T-helper 17 cell (primary cell): ENCODE data around the gene ATF6. TPM values are rescaled to one million over a fixed set of nuclear protein-coding genes. Genes with fewer than 3 reads are reported as not detected.

Experiments used
- ATAC-seq: fragments of 150-1000 bp; cut with Tn5 transposase; 2 replicates; pipeline ENCODE4 v1.10.0; 2021; ENCODE audit warnings: mild to moderate bottlenecking, moderate library complexity
- DNase-seq, 3 donors: peaks; one replicate each; pipeline versions ENCODE4 v3.0.0 to v3.0.0-alpha.2; 2020 to 2021
- H3K9me3 ChIP-seq: one replicate; pipeline ENCODE4 v1.7.0; 2013; ENCODE audit warnings: low read length, mild to moderate bottlenecking; ENCODE audit not compliant: control insufficient read depth, poor library complexity, severe bottlenecking
- H3K27ac Mint-ChIP-seq: one replicate; pipeline ENCODE4 v1.8.0; 2022; ENCODE audit warnings: mild to moderate bottlenecking, moderate library complexity, mixed read lengths
- H3K27me3 Mint-ChIP-seq: one replicate; pipeline ENCODE4 v1.8.0; 2022; ENCODE audit warnings: mixed read lengths
- H3K36me3 Mint-ChIP-seq: one replicate; pipeline ENCODE4 v1.8.0; 2022; ENCODE audit warnings: low read depth, mixed read lengths
- H3K4me1 Mint-ChIP-seq: one replicate; pipeline ENCODE4 v1.8.0; 2022; ENCODE audit warnings: mild to moderate bottlenecking, mixed read lengths
- H3K4me3 Mint-ChIP-seq: one replicate; pipeline ENCODE4 v1.8.0; 2022; ENCODE audit warnings: mild to moderate bottlenecking, moderate library complexity, mixed read lengths
- total RNA-seq, 4 donors: library from RNA in 2 of 4; stranded (reverse) in 2 of 4; gene quantifications; one replicate each; pipeline ENCODE4 v1.2.3 and lab custom pipeline; 2022 to 2026

ATF6 gene
- total RNA-seq, 2 donors from 2014 or later: 17.0 to 18.6 TPM

- no peak overlapping the region for H3K4me3 Mint-ChIP-seq
- peaks cover 4% of the 10 kb centered on the region for H3K4me1 Mint-ChIP-seq
- H3K27ac Mint-ChIP-seq: no peak overlapping the region
- H3K27me3 Mint-ChIP-seq: no peaks in the 10 kb centered on the region
- H3K9me3 ChIP-seq: no peaks in the 10 kb centered on the region
- ATAC-seq (no peak), DNase-seq (no peak)
- H3K36me3 Mint-ChIP-seq: no peaks in the 10 kb centered on the region
These were observed 144.5 kb downstream of the ATF6 start for GRCh38 chr1:161910604-161911003.

GRCh38 chr1:161913482-161914140, 147.5 kb downstream of the ATF6 start:
- ATAC-seq (no peak), DNase-seq (no peak)
- H3K27me3 Mint-ChIP-seq: no peaks in the 10 kb centered on the region
- peaks cover 6% of the 10 kb centered on the region for H3K4me1 Mint-ChIP-seq
- no peak overlapping the region for H3K27ac Mint-ChIP-seq
- no peak overlapping the region for H3K4me3 Mint-ChIP-seq
- no peaks in the 10 kb centered on the region for H3K36me3 Mint-ChIP-seq
- no peaks in the 10 kb centered on the region for H3K9me3 ChIP-seq

- ATAC-seq (no peak), DNase-seq (no peak)
- H3K27me3 Mint-ChIP-seq: no peaks in the 10 kb centered on the region
- no peaks in the 10 kb centered on the region for H3K36me3 Mint-ChIP-seq
- H3K4me3 Mint-ChIP-seq: no peak overlapping the region
- no peak overlapping the region for H3K27ac Mint-ChIP-seq
- H3K9me3 ChIP-seq: no peaks in the 10 kb centered on the region
- H3K4me1 Mint-ChIP-seq: peaks cover 14% of the 10 kb centered on the region
These were observed 148.5 kb downstream of the ATF6 start for GRCh38 chr1:161914595-161914994.

- no peak overlapping the region for H3K27ac Mint-ChIP-seq
- H3K4me1 Mint-ChIP-seq: peaks cover 12% of the 10 kb centered on the region
- no peak overlapping the region for H3K4me3 Mint-ChIP-seq
- DNase-seq (no peak), ATAC-seq (no peak)
- H3K9me3 ChIP-seq: no peaks in the 10 kb centered on the region
- H3K27me3 Mint-ChIP-seq: no peaks in the 10 kb centered on the region
- H3K36me3 Mint-ChIP-seq: no peaks in the 10 kb centered on the region
These were observed 149.0 kb downstream of the ATF6 start for GRCh38 chr1:161915051-161915503.

GRCh38 chr1:161915978-161916377, 149.9 kb downstream of the ATF6 start:
- H3K36me3 Mint-ChIP-seq: no peaks in the 10 kb centered on the region
- no peak for DNase-seq
- no peak for ATAC-seq
- H3K27ac Mint-ChIP-seq: no peak overlapping the region
- H3K4me3 Mint-ChIP-seq: no peak overlapping the region
- no peaks in the 10 kb centered on the region for H3K9me3 ChIP-seq
- H3K4me1 Mint-ChIP-seq: peaks cover 13% of the 10 kb centered on the region
- H3K27me3 Mint-ChIP-seq: no peaks in the 10 kb centered on the region

- Mint-ChIP-seq H3K4me3 (peak overlapping the region; percentile 41), H3K27ac (peak overlapping the region; percentile 83), H3K36me3 (peaks cover 10% of the 10 kb centered on the region), H3K4me1 (peaks cover 18% of the 10 kb centered on the region), H3K27me3 (no peaks in the 10 kb centered on the region)
- no peak for DNase-seq
- peak; percentile 47 for ATAC-seq
- H3K9me3 ChIP-seq: no peaks in the 10 kb centered on the region
These were observed 153.1 kb downstream of the ATF6 start for GRCh38 chr1:161919229-161919628.

- Mint-ChIP-seq H3K27ac (no peak overlapping the region), H3K4me1 (peaks cover 18% of the 10 kb centered on the region), H3K4me3 (no peak overlapping the region), H3K27me3 (no peaks in the 10 kb centered on the region), H3K36me3 (peaks cover 12% of the 10 kb centered on the region)
- no peaks in the 10 kb centered on the region for H3K9me3 ChIP-seq
- ATAC-seq: no peak
- DNase-seq: no peak
These were observed 155.4 kb downstream of the ATF6 start for GRCh38 chr1:161921491-161921890.

GRCh38 chr1:161921990-161922389, 155.9 kb downstream of the ATF6 start:
- DNase-seq: no peak
- peaks cover 18% of the 10 kb centered on the region for H3K4me1 Mint-ChIP-seq
- peaks cover 12% of the 10 kb centered on the region for H3K36me3 Mint-ChIP-seq
- H3K27me3 Mint-ChIP-seq: no peaks in the 10 kb centered on the region
- H3K9me3 ChIP-seq: no peaks in the 10 kb centered on the region
- H3K4me3 Mint-ChIP-seq: no peak overlapping the region
- no peak for ATAC-seq
- no peak overlapping the region for H3K27ac Mint-ChIP-seq

- no peak overlapping the region for H3K4me3 Mint-ChIP-seq
- no peaks in the 10 kb centered on the region for H3K27me3 Mint-ChIP-seq
- peaks cover 4% of the 10 kb centered on the region for H3K4me1 Mint-ChIP-seq
- ATAC-seq: no peak
- H3K9me3 ChIP-seq: no peaks in the 10 kb centered on the region
- peaks cover 5% of the 10 kb centered on the region for H3K36me3 Mint-ChIP-seq
- no peak overlapping the region for H3K27ac Mint-ChIP-seq
- no peak for DNase-seq
These were observed 161.9 kb downstream of the ATF6 start for GRCh38 chr1:161928056-161928455.

GRCh38 chr1:161929137-161929536, 163.0 kb downstream of the ATF6 start:
- ATAC-seq (no peak), DNase-seq (no peak)
- no peaks in the 10 kb centered on the region for H3K9me3 ChIP-seq
- Mint-ChIP-seq H3K4me3 (no peak overlapping the region), H3K27me3 (no peaks in the 10 kb centered on the region), H3K27ac (no peak overlapping the region), H3K4me1 (peaks cover 11% of the 10 kb centered on the region), H3K36me3 (peaks cover 4% of the 10 kb centered on the region)

- H3K9me3 ChIP-seq: no peaks in the 10 kb centered on the region
- Mint-ChIP-seq H3K27me3 (no peaks in the 10 kb centered on the region), H3K27ac (no peak overlapping the region), H3K4me1 (peaks cover 20% of the 10 kb centered on the region), H3K36me3 (peaks cover 4% of the 10 kb centered on the region), H3K4me3 (no peak overlapping the region)
- DNase-seq (no peak), ATAC-seq (no peak)
These were observed 163.9 kb downstream of the ATF6 start for GRCh38 chr1:161930064-161930463.

- H3K9me3 ChIP-seq: no peaks in the 10 kb centered on the region
- Mint-ChIP-seq H3K4me3 (no peak overlapping the region), H3K27ac (no peak overlapping the region), H3K27me3 (no peaks in the 10 kb centered on the region), H3K36me3 (peaks cover 5% of the 10 kb centered on the region), H3K4me1 (peaks cover 27% of the 10 kb centered on the region)
- ATAC-seq: no peak
- DNase-seq: no peak
These were observed 166.5 kb downstream of the ATF6 start for GRCh38 chr1:161932668-161933067.

- Mint-ChIP-seq H3K4me1 (peaks cover 27% of the 10 kb centered on the region), H3K27me3 (no peaks in the 10 kb centered on the region), H3K4me3 (peak overlapping the region; percentile 64), H3K27ac (peak overlapping the region; percentile 78), H3K36me3 (peaks cover 5% of the 10 kb centered on the region)
- no peak for DNase-seq
- ATAC-seq: peak; percentile 89
- H3K9me3 ChIP-seq: no peaks in the 10 kb centered on the region
These were observed 167.8 kb downstream of the ATF6 start for GRCh38 chr1:161933592-161934588.
